Measurements from ENCODE around the gene CELF3. TPM values are rescaled to one million over a fixed set of nuclear protein-coding genes. Genes with fewer than 3 reads are reported as not detected.

Gene CELF3
- total RNA-seq, 1 experiment from 2014 or later: not detected

GRCh38 chr1:151720974-151721787 lies 4.6 kb upstream of the CELF3 start, which contains the start of gene RIIAD1:
Gene RIIAD1 (plus strand): TSS chr1:151721522. CDS start chr1:151721537, 15 bp downstream.
- DNase-seq (ENCODE audit: low read depth): peak; percentile 39

DNA sequence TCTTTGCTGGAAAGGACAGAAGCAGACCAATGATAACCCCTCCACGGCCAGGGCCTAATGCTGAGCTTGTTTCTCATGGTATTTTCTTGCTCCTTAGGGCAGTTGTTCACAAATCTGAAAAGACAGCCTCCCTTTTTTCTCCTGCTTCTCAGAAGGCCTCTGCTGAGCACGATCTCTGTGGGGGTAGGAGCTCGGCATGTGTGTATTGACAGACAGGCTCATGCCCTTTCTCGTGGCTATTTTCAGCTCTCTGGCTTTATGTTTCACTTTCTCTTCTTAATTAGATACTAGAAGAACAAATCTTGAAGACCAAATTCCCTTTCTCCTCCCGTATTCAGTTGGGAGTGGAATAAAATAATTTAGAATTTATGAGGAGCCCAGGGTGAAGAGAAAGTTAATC lies 4.0 kb upstream of the CELF3 start:
- peak; percentile 41 for DNase-seq (ENCODE audit: low read depth)

DNA sequence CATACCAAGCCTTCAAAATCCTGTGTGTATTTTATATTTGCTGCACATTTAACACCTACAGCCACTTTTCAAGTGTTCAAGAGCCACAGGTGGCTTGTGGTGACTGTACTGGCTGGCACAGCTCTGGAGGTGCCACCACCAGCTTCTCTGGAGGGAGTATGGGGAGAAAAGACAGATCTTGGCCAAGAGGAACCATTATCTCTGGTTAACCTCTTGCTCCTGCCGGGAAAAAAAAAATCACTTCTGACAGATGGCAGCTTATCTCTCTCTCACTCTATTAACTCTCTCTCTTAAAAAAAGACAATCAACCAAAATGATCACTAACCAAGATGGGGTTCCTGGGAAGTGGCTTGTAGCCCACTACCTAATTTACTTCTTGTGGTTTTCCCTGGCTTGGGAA lies 3.5 kb upstream of the CELF3 start:
- no peak for DNase-seq (ENCODE audit: low read depth)

- DNase-seq (ENCODE audit: low read depth): no peak
These were observed 2.1 kb upstream of the CELF3 start for GRCh38 chr1:151718666-151719065.

DNA sequence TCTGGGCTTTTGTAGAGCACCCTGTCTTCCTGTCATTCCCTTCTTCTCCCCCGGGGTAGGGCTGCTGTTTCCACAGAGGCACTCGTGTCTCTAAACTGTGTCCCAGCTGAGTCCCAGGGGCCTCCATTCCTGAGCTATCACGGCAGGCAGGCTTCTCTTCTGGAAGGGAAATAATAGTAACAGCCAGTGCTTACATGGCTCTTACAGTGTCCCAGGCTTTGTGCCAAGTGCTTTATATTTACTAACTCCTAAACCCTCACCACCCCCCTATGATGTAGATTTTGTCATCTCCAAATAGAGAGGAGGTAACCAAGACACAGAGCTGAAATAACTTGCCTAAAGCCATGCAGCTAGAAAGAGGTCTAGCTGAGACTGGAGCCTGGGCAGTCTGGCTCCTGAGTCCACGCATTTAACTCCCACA lies 1.4 kb upstream of the CELF3 start:
- DNase-seq (ENCODE audit: low read depth): no peak

DNA sequence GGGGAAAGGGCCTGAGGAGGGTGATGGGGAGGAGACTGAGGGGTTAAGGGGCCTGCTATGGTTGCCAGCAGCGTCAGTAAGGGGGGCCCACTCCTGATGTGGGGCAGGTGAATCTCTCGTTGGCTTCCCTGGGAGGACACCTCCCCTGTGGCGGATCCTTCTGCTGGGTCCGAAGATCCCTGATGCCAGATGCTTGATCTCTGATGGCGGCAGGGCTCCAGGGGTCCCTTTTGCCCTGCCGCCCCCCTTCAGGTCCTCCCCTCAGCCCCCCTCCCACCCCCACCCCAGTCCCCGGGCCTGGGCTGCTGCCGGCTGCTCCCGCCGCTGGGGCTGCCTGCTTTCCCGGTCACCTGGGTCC lies 219 bp downstream of the CELF3 start:
- no peak for DNase-seq (ENCODE audit: low read depth)

DNA sequence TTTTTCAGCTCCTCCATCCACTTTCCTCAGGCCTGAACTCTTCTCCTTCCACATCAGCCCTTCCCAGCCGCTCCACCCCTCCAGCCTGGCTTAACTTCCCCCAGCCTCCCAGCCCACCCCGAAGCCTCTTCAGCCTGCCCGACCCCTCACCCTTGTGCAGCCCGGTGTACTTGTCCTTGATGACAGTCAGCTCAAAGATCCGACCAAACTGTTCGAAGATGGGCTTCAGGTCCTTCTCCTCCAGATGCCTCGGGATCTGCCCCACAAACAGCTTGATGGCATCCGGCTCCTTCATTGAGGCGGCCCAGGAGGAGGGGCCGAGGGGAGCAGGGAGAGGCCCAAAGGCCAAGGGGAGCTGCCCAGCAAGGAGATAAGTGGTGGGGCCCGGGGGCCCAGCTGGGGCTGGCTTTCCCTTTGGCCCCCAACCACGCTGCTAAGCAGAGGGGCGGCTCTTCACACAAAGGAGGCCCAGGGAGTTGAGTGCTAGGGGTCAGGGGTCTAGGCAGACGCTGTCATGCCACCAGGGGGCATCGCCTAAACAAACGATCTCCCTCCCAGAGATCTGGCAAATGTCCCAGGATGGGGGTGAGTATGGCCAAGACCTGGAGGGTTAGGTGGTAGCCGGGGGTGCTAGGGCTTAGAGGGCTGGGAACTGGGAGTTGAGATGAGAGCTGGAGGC lies 738 bp downstream of the CELF3 start:
- DNase-seq (ENCODE audit: low read depth): no peak

DNA sequence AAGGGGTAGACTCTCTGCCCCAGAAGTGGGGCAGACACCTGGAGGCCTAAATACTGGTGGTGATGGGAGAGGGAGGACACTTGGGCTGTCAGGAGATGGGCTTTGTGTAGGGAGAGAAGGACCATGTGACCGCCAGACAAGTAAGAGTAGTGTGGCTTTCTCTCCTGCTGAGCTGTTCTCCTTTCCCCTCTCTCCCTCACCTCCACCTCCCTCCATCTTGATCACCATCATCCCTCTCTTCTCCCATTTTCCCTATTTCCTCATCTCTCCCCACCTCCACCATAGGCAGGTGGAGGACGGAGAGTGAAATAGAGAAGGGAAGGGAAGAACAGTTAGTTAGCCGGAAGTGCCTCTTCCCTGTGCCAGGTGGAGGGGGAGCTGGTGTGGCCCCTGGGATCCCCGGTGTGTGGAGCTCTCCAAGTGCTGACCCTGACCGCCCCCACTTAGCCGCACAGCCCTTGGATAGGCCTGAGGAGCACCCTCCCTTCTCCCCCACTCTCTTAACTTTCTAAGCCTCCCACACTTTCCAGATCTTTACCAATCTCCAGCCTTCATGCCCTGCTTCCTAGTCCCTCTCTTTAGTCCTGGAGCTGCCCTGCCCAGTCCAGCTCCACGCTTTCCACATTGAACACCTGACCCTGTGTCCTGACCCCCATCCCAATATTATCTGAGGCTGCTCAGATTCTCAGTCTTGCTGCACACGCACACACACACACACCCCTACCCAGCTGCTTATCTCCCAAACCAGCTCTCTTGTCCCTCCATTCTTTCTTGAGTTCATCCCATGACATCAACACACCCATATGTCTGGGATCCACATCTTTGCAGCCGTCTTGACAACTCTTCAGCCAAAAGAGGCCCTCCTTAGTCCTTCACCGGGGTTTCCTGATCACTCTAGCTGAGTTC lies 1.5 kb downstream of the CELF3 start:
- DNase-seq (ENCODE audit: low read depth): no peak

GRCh38 chr1:151713874-151714273 lies 2.7 kb downstream of the CELF3 start:
- no peak for DNase-seq (ENCODE audit: low read depth)

DNA sequence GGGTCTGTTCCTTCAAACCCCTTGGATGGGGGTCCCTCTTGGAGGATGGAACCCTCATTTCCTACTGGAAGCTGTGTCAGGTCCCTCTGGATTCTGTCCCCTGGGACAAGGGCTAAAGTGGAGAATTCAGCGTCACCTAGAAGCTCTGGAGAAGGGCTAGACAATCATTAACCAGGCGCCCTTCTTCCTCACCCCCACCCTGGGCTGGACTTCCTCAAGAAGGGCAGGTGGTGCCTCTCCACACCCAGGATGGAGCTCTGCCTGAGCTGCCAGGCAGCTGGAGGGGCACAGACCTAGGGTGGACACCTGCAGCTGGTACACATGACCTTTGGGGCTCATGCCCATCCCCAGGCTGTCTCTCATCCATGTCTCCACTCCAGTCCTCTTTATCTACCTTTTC lies 3.6 kb downstream of the CELF3 start:
- no peak for DNase-seq (ENCODE audit: low read depth)

DNA sequence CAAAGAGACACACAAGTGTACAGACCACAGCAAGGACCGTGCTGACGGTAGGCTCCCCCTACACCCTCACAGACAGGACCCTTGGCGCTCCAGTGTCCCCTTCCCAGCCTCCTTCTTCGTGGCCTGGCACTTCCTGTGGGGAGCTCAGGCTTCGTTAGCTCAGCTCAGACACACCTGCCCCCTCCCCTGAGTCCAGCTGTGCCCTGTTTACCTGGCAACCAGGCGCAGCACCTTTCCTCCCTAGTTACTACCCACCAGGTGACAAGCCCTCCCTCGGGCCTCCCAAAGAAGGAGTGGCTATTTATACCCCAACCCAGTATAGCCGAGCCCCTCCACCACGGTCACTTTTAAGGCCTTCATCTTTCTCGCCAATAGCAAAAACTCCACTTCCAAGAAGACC lies 4.7 kb downstream of the CELF3 start:
- no peak for DNase-seq (ENCODE audit: low read depth)

- no peak for DNase-seq (ENCODE audit: low read depth)
These were observed 5.4 kb downstream of the CELF3 start for GRCh38 chr1:151711044-151711800.

DNA sequence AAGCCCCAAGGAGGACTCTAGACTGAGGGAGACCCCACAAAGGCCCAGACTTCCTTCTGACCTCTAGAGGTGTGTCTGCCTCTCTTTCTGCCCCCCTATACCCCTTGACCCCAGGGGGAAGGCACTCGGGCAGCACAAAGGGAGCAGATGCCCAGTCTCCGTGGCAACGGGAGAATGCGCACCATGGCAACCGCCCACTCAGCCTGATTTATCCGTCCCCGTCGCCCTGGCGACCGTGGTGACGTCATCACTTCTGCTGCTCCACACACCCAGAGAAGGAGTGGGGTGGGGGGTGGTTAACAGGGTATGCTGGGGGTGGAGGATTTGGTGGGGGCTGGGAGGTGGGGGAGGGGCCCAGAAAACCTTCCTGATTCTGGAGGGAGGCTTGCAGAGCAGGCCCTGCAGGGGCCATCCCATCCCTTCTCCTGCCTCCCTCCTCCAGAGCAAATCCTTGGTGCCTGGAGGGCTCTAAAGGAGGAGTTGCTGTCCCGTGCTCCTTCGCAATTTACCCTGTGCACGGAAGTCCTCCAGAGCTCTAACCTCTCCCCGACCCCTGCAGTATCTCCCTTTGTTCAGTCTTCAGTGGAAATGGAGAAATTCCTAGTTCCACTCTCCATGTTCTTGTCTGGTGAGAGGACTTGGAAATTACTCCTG lies 6.3 kb downstream of the CELF3 start:
- DNase-seq (ENCODE audit: low read depth): peak; percentile 29

DNA sequence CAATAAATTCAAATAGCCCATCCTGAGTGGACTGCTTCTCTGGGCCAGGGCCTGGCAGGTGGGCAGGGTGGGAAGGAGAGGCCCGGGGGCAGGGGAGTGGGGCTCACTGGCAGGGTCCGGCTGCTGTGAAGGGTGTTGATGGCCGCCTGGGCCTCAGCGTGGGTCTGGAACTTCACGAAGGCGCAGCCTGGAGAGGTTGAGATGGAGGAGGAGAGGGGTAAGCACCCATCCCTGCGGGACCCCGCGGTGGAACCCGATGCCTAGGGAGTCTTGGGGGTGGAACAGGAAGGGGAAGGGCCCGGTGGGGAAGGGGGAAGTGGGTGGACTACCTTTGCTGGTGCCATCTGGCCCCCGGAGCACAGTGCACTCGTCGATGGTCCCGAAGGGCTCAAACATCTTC lies 7.7 kb downstream of the CELF3 start:
- DNase-seq (ENCODE audit: low read depth): no peak

- DNase-seq (ENCODE audit: low read depth): no peak
These were observed 9.0 kb downstream of the CELF3 start for GRCh38 chr1:151707541-151708065.

GRCh38 chr1:151706464-151707415 lies 9.9 kb downstream of the CELF3 start:
- no peak for DNase-seq (ENCODE audit: low read depth)

DNA sequence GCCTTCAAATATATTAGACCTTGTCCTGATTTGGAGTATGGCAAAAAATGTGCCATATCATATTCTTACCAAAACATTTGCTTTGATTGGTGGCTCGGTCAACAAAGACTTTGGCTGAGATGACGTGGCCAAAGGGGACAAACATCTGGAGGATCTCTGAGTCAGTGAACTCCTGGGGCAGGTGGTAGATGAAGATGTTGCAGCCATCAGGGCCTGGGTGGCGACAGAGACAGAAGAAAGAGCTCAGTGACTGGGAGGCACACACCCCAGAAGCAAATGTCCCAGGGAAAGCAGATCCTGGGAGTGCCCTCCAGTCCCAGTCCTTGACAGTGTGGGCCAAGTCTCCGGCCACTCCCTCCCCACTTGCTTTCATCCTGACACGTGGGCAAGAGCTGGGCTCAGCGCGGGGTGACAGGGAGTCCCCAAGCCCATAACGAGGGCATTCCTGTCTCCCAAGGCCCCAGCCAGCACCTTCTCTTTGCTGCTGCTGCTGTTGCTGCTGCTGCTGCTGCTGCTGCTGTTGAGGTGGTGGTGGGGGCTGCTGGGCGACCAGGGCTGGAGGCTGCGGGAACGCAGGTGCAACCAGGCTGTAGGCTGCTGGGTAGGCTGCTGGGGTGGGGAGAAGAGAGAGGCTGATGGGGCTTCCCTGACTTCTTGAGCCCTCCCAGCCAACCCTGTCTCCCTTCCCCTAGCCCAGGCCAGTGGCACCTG lies 10.7 kb downstream of the CELF3 start:
- no peak for DNase-seq (ENCODE audit: low read depth)

GRCh38 chr1:151705146-151705545 lies 11.5 kb downstream of the CELF3 start:
- DNase-seq (ENCODE audit: low read depth): no peak

DNA sequence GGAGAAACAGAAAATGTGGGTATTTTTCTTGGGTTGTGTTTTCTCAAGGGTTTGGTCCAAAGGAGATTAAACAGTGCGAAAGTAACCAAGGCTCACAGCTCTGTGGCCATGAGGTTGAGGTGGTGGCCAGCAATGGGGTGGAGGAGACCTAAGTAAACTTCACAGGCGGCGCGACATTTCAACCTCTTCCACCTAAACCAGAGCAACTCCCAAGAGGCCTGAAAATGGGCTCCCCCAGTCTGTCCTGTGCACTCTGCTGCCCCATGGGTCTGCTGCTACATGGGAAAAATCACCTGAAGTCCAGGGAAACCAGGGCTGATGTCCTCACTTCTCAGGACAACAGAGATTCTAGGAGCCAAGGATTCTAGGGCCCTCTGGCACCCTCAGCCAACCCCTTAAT lies 12.4 kb downstream of the CELF3 start:
- no peak for DNase-seq (ENCODE audit: low read depth)
